ENCODE measurements around the gene GPR39.

The GPR39 gene

GRCh38 chr2:132640116-132640515, 223.5 kb downstream of the GPR39 start:
- DNase-seq (ENCODE audit: low read depth in 2 of 2): no peak

GRCh38 chr2:132641819-132642218, 225.2 kb downstream of the GPR39 start:
- DNase-seq (ENCODE audit: low read depth in 2 of 2): no peak

- DNase-seq (ENCODE audit: low read depth in 2 of 2): no peak
Observed at GRCh38 chr2:132642415-132642814, 225.8 kb downstream of the GPR39 start.

GRCh38 chr2:132645176-132645575, 228.6 kb downstream of the GPR39 start:
- DNase-seq (ENCODE audit: low read depth in 2 of 2): no peak

- no peak for DNase-seq (ENCODE audit: low read depth in 2 of 2)
Observed at GRCh38 chr2:132645722-132646539, 229.3 kb downstream of the GPR39 start.

GRCh38 chr2:132646540-132647108, 230.0 kb downstream of the GPR39 start:
- DNase-seq (ENCODE audit: low read depth in 2 of 2): no peak

GRCh38 chr2:132651115-132652045, 234.8 kb downstream of the GPR39 start:
- DNase-seq (ENCODE audit: low read depth in 2 of 2): no peak

GRCh38 chr2:132652474-132652873, 235.9 kb downstream of the GPR39 start:
- DNase-seq (ENCODE audit: low read depth in 2 of 2): no peak

GRCh38 chr2:132654335-132654734, 237.7 kb downstream of the GPR39 start:
- DNase-seq (ENCODE audit: low read depth in 2 of 2): no peak

- DNase-seq (ENCODE audit: low read depth in 2 of 2): no peak
Observed at GRCh38 chr2:132654968-132655367, 238.4 kb downstream of the GPR39 start.

- no peak for DNase-seq (ENCODE audit: low read depth in 2 of 2)
Observed at GRCh38 chr2:132656266-132656975, 239.8 kb downstream of the GPR39 start.

GRCh38 chr2:132659331-132659730, 242.7 kb downstream of the GPR39 start:
- DNase-seq (ENCODE audit: low read depth in 2 of 2): no peak

GRCh38 chr2:132662732-132663131, 246.1 kb downstream of the GPR39 start:
- DNase-seq (ENCODE audit: low read depth in 2 of 2): no peak

- no peak for DNase-seq (ENCODE audit: low read depth in 2 of 2)
Observed at GRCh38 chr2:132664096-132664495, 247.5 kb downstream of the GPR39 start.

- no peak for DNase-seq (ENCODE audit: low read depth in 2 of 2)
Observed at GRCh38 chr2:132665401-132666140, 249.0 kb downstream of the GPR39 start.

- no peak for DNase-seq (ENCODE audit: low read depth in 2 of 2)
Observed at GRCh38 chr2:132667706-132668105, 251.1 kb downstream of the GPR39 start.

GRCh38 chr2:132668189-132668823, 251.7 kb downstream of the GPR39 start:
- DNase-seq (ENCODE audit: low read depth in 2 of 2): no peak

GRCh38 chr2:132668987-132669907, 252.6 kb downstream of the GPR39 start:
- DNase-seq (ENCODE audit: low read depth in 2 of 2): no peak

- no peak for DNase-seq (ENCODE audit: low read depth in 2 of 2)
Observed at GRCh38 chr2:132669908-132670495, 253.4 kb downstream of the GPR39 start, which contains the start of gene LYPD1. Gene LYPD1, minus strand, starts transcription at chr2:132670205. Its CDS starts 273 bp downstream, at chr2:132669932.
